Left cardiac atrium (tissue), 4 donors: Measurements from ENCODE around the gene KRT12. TPM values are rescaled to one million over a fixed set of nuclear protein-coding genes. Genes with fewer than 3 reads are reported as not detected.

Experiments
- ATAC-seq, 2 donors: fragments of 200-7000 bp; cut with Tn5 transposase; one replicate each; pipeline ENCODE4 v1.9.1; 2020; ENCODE audit warnings: mild to moderate bottlenecking in 2 of 2, moderate library complexity in 2 of 2
- DNase-seq: peaks from one replicate; pipeline ENCODE4 v3.0.0-alpha.2; 2020
- intact Hi-C, 2 donors: fragments of 100-400 bp; cut with DNase I; formaldehyde crosslinking; loops; one replicate each; pipeline versions ENCODE4 v1.14.1 to v1.15.1; 2022 to 2023
- long read RNA-seq: library from polyadenylated mRNA; unstranded; transcript quantifications from one replicate; pipeline ENCODE4 v2.0.0, GENCODE V29; 2021
- total RNA-seq, 2 donors: library from RNA; stranded (reverse); fragmentation: NEBNext Ultra II Directional; extraction: Animal tissue kit (Norgen Biotek cat#: 25700); gene quantifications; one replicate each; pipeline ENCODE4 v1.2.1, GENCODE V29; 2021
- donor health status: DM: no; HTN: yes; CAD: no.
- donor health status: DM: no; HTN: yes; CAD: no; lungs with severe emphysema.
- donor health status: DM: yes; HTN: yes; CAD: no.
- donor health status: Dilated cardiomyopathy.

The KRT12 gene
- not detected for total RNA-seq
- long read RNA-seq, result 0 reads

DNA sequence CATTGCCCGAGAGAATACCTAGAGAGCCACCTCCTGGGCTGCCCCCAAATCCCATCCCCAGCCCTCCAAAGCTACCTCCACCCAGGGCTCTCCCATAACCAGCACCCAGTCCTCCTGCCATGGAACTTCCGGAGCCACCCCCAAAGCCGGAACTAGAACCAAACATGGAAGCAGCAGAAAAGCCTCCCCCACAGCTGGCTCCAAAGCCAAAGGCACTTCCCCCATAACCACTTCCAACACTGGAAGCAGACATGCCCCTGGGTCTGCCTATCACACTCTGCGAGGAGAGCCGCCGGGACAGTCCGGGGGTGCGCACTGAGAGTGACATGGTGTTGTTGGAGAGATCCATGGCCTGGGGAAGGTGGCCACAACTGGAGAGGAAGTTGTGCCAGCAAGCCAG, at the start of gene KRT12:
Gene KRT12 (minus strand): TSS at position 386 of the 400 bp plus-strand sequence. CDS start 37 bp downstream, at position 349.
- DNase-seq (no peak), ATAC-seq (no peak)
- intact Hi-C loops, result no loop called here

GRCh38 chr17:40916366-40916765, 49.3 kb upstream of the KRT12 start:
- intact Hi-C loops, result loop anchor here in 1 of 2 donors (10.0 kb wide), 2 partner anchors 408 to 628 kb away; no protein-coding TSS in a partner anchor
- no peak for DNase-seq
- no peak for ATAC-seq

GRCh38 chr17:40915721-40916256, 48.8 kb upstream of the KRT12 start:
- DNase-seq (no peak), ATAC-seq (no peak)
- intact Hi-C loops, result loop anchor here in 1 of 2 donors (10.0 kb wide), 2 partner anchors 409 to 629 kb away; no protein-coding TSS in a partner anchor

DNA sequence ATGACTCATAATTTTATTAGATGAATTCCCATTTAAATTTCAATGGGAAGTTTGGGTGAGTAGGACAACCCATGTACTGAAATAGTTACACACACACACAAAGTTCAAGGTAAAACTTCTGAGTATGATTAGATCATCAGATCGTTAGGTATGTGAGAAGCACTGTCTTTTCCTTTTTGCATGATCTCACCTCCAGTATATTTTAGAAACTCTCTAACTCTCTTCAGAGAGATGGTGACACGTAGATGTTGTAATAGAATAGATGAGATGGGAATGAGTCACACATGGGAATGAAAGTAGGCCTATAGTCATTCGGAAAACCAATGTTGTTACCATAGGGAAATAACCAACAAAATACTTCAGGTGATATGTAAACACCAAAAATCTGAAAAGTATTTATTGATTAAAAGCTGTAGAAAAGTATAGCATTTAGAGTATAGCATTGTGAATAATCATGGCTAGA, 48.2 kb upstream of the KRT12 start:
- DNase-seq, result no peak
- ATAC-seq, result peak in 1 of 2 donors; percentile 90
- intact Hi-C loops, result loop anchor here in 1 of 2 donors (10.0 kb wide), 2 partner anchors 410 to 630 kb away; no protein-coding TSS in a partner anchor

DNA sequence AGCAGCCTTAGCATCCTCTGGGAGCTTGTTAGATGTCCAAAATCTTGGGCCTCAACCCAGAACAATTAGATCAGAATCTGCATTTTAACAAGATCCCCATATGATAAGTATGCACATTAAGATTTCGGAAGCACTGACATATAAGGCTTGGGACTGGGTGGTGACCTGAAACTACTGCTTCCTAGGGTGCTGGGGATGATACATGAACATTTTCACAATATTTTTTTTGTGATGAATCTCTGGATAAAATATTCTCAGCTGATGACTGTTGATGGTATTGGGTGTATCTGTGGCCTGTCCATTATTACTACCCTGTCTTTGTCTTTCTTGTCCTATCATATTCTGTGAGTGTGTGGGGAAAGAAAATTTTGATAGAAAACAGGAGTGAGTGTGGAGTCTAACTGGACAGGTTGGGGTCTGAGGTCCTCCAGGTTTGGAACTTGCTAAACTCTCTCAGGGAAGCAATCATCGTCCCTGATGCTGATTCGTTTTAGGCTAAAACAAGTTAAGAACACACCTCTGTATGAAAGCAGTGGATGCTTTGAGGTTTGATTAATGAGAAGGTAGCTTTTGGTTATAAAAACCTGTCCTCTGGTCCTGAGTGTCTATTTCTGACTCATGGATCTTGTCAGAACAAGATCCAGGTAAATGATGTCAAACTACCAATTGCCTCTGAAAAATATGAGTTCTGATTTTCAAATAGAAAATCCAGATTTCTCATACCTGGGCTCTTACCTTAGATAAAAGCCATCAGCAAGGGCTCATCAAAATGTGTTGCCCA, 47.2 kb upstream of the KRT12 start:
- DNase-seq (no peak), ATAC-seq (no peak)
- intact Hi-C loops, result loop anchor here in 1 of 2 donors (10.0 kb wide), 2 partner anchors 411 to 631 kb away; no protein-coding TSS in a partner anchor

DNA sequence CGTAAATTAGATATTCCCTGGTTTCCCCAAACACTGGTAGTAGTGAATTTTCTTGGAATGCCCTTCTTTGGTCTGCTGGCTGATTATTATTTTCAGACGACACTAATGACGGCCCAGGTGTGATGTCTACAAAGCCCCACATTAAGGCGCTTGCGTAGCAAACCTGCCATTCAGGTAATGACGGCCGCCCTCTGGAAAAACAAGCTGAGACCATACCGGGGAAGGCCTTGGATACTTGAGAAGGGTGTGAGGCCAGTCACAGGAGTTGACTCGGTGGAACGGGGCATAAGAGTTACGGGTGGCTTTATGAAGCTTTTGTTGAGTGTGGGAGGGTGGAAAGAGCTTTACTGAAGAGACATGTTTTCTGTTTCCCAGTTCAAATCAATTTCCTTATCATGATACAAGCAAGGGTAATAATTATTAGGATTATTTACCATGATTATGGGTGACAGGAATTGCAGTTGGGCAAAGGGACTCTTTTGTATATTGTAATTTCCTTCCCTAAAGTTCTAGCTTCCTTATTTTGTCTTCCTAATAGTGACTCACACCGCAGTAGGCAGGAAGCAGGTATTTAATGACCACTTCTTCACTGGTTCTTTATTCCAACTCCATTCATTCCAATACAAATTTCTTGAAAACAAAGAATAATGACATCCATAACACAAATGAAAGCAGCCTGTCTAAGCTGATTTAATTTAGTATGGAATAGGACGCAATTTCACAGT, 45.6 kb upstream of the KRT12 start:
- DNase-seq, result no peak
- no peak for ATAC-seq
- intact Hi-C loops, result loop anchor here in 1 of 2 donors (10.0 kb wide), 2 partner anchors 412 to 632 kb away; no protein-coding TSS in a partner anchor

GRCh38 chr17:40910441-40910841, 43.4 kb upstream of the KRT12 start:
- intact Hi-C loops, result loop anchor here (2.0 to 10.0 kb wide), 3 partner anchors 414 to 638 kb away; no protein-coding TSS in a partner anchor
- DNase-seq (no peak), ATAC-seq (peak in 1 of 2 donors; percentile 22)

DNA sequence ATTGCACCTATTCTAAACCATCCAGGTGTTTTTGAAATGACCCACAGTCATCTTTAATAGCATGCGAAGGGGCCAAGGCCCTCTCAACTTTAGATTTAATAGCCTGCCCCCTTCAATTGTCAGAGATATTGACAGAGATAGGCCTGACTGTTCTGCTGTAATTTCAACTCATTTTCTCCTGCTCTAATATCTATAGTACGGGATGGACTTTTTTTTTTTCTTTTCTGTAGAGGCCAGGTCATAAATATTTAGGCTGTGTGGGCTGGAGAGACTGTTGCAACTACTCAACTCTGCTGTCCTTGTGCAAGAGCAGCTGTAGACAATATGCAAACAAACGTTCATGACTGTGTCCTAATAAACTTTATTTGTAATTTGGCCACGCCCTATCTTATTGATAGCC, 42.7 kb upstream of the KRT12 start:
- ATAC-seq, result peak in 1 of 2 donors; percentile 41
- intact Hi-C loops, result loop anchor here (1.0 to 10.0 kb wide), 6 partner anchors 415 to 755 kb away; no protein-coding TSS in a partner anchor
- DNase-seq, result no peak

GRCh38 chr17:40909351-40909750, 42.3 kb upstream of the KRT12 start:
- intact Hi-C loops, result loop anchor here (1.0 to 10.0 kb wide), 3 partner anchors 739 to 755 kb away; no protein-coding TSS in a partner anchor
- ATAC-seq (peak; percentile 87 to 97), DNase-seq (peak; percentile 72)

DNA sequence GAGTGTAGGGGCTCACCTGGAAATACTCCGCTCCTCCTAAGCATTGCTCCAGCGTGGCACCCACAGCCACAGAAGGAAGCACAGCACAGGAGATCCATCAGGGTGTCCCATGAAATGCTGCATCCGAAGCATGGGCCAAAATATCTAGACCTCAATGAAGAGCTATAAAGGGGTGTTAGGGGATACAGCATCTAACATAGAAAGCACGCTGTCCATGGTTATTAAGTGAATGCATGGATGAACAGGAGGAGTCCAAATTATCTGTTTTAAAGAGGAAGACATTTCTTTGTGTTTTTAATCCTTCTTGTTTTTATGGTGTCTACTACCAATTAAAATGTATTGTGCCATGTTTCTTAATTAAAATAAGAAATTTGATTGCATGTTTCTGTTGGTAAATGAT, 39.6 kb upstream of the KRT12 start:
- ATAC-seq (no peak), DNase-seq (no peak)
- intact Hi-C loops, result loop anchor here (5.0 to 10.0 kb wide), 2 partner anchors 756 to 758 kb away; no protein-coding TSS in a partner anchor

GRCh38 chr17:40905370-40905769, 38.3 kb upstream of the KRT12 start:
- DNase-seq, result no peak
- ATAC-seq, result no peak
- intact Hi-C loops, result loop anchor here (5.0 to 10.0 kb wide), 2 partner anchors 757 to 759 kb away; no protein-coding TSS in a partner anchor

DNA sequence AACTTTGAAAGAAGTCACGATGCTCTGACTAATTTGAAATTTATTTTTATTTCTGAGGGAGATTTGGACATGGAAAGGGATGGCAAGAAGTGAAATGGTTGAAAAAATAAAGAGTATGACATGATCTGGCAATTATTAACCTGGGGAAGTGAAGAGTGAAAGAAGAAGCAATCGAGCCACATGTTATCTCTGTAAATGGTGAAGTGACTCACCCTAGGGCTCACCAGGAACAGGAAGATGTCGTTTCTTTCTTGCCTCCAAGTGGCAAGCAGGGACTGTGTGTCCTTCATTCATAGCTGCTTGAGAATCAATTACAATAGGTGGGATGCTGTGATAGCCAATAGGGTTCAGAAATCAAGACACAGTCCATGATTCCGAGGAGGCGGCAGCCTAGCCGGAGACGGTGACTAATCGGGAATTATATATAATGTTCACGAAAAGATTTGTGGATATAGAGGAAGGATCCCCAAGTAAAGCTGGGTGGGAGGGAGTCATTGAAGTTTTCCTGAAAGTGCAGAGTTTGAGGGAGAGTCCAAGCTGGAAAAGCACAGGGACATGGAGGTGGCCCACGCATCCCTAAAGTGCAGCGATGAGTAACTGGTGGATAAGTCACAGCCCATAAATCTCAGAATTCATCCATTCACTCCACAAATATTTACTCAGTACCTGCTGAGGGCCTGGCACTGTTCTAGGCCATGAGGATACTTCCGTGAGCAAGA, 36.3 kb upstream of the KRT12 start:
- DNase-seq (no peak), ATAC-seq (no peak)
- intact Hi-C loops, result loop anchor here in 1 of 2 donors (10.0 kb wide), 1 partner anchor 762 kb away; no protein-coding TSS in a partner anchor

GRCh38 chr17:40902498-40902897, 35.5 kb upstream of the KRT12 start:
- DNase-seq, result no peak
- no peak for ATAC-seq
- intact Hi-C loops, result loop anchor here in 1 of 2 donors (10.0 kb wide), 1 partner anchor 762 kb away; no protein-coding TSS in a partner anchor

DNA sequence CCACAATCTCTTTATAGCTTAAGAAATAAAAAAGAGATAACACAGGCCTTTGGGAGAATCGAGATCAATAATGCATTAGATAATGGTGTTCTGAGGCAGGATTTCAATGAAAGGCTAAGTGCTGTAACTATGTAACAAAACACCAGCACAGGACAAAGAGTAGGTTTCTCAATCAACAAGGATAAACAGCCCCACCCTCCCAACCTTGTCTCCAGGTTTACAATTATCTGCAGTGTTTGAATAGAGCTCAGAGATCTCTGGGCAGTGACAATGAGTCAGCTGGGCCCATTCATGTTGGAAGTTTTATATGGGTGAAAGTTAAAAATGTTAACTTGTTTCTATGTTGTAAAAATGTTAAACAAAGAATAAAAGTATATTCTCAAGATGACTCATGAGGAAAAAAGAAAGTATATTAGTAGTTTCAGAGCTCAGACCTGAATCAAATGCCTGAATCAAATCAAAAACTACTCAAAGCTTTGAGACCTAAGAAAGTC, 35.0 kb upstream of the KRT12 start:
- DNase-seq (no peak), ATAC-seq (no peak)
- intact Hi-C loops, result loop anchor here in 1 of 2 donors (10.0 kb wide), 1 partner anchor 763 kb away; no protein-coding TSS in a partner anchor

DNA sequence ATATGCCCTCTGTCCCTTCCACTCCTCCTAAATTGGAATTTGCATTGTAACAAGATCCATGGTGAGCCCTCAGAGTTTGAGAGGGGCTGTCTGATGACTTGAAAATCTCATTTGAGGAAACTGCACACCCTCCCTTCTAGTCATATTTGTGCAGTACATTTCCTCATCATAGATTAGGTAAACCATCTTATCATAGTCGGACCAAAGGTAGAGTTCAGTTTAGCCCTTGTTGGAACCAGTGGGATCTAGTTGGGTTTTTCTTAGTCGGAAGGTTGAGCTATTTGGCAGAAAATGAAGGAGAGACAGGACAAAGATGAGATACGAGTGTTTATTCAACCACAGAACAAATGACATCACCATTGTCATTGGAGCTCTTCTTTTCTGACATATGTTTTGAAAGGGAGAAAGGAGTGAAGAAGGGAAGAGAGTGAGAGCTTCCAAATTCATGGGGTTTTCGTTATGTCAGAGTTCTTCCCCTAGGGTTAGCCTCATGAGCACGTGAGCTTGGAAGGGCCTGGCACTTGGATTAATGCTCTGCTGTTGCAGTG, 33.9 kb upstream of the KRT12 start:
- ATAC-seq (no peak), DNase-seq (no peak)
- intact Hi-C loops, result loop anchor here in 1 of 2 donors (10.0 kb wide), 1 partner anchor 764 kb away; no protein-coding TSS in a partner anchor

DNA sequence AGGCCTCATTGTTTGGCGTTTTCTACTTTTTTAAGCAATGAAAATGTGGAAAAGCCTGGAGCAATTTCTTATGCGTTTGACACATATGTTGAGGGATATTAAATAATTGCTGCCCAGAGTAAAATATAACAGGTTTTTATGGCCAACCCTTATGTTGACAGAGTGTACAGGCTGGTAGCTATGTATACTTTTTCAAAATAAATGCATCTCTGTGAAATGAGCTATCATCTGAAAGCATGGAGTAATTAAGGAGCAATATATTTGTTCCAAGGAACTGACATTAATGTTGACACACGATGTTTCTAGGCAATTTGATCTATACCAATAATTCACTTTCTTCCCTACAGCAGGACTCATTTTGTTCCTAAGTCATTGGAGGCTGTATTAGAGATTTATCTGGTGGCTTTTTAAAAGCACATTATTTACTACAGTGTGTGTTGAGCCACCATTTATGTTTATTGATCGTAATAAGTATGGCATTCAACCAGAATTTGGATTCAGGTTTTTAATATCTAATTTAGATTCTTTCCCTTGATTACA, 30.0 kb upstream of the KRT12 start:
- intact Hi-C loops, result no loop called here
- no peak for DNase-seq
- ATAC-seq, result no peak

DNA sequence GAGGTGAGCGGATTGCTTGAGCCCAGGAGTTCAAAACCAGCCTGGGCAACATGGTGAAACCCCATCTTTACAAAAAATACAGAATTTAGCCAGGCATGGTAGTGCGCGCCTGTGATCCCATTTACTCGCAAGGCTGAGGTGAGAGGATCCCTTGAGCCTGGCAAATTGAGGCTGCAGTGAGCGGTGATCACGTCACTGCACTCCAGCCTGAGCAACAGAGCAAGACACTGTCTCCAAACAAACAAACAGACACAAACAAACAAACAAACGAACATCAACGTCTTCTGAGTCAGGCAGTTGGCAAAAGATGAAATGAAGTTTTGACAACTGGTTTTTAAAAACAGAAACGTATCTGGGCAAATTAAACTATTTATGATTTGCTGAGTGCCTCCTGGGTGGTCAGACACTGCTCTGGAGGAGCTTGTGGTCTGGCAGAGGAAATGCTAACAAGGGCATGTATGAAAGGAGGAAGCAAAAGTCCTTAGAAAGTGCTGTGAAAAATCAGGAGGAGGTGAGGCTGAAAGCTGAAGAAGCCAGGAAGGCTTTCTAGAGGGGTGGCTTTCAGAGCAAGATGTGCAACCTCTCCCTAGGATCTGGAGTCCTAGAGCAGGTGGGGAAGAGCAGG, 28.2 kb upstream of the KRT12 start:
- DNase-seq, result no peak
- intact Hi-C loops, result no loop called here
- ATAC-seq, result no peak
